HG03460 (cell line): Measurements from ENCODE around the gene TSPAN3.

Experiments used
- ATAC-seq: cut with Tn5 transposase; IDR thresholded peaks from one replicate; pipeline ENCODE4 v1.9.1; 2021; ENCODE audit not compliant: unreplicated experiment

Gene TSPAN3

GRCh38 chr15:77070495-77071304 is at the start of gene TSPAN3:
Gene TSPAN3 (minus strand): TSS chr15:77071109. CDS start chr15:77070954, 155 bp downstream.
- ATAC-seq = peak; percentile 92

GRCh38 chr15:77120576-77120975 is 49.7 kb upstream of the TSPAN3 start:
- ATAC-seq = no peak

DNA sequence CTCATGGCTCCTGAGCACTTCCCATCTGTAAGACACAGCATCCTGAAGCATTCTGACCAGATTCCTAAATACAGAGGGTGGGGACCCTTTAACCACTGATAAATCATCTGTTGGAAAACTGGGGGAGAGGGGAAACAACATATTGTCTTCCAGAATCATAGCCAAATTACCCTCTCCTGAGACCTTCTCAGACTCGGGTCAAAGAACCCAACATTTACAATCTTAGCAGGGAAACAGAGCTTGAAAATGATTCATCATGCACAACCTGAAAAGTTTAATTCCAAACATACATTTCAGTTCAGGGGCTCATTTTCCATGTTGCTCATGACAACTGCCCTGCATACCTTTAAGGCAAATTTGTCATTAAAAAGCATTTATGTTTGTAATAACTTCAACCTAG is 48.5 kb upstream of the TSPAN3 start:
- ATAC-seq = no peak

DNA sequence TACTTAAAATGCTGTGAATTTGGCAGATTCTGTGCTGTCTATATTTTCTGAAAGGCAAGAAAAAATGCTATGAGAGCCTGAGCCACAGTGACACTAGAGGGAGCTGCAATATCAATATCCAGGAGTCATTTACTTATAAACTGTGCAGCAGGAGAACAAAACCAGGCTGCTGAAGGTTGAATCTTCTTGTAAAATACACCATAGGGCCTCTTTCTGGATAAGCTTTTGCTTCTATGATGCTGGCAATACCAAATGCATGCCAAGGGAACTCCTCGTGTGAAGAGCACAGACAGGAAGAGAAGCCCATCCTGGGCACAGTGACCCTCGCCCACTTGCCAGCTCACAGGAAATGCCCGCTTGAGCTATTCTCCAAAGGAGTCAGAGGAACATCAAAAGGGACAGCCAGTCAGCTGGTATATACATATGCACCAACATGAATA is 48.0 kb upstream of the TSPAN3 start:
- no peak for ATAC-seq

DNA sequence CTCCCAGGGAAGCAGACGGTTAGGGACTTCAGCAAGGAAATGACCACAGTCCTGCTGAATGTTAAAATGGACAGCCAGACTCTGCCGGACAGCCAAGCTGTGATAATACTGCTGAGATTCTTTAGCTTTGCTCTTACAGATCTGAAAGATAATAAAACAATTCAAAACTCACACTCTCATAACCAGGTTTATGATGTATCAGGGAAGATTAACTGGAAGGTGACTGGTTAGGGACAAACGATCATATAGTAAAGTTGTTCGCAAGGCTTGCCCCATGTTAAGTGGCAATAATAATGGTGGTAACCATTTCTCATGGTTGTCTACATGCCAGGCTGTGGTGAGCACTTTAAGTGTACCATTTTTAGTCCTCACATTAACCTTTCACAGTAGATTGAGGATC is 44.3 kb upstream of the TSPAN3 start:
- no peak for ATAC-seq

DNA sequence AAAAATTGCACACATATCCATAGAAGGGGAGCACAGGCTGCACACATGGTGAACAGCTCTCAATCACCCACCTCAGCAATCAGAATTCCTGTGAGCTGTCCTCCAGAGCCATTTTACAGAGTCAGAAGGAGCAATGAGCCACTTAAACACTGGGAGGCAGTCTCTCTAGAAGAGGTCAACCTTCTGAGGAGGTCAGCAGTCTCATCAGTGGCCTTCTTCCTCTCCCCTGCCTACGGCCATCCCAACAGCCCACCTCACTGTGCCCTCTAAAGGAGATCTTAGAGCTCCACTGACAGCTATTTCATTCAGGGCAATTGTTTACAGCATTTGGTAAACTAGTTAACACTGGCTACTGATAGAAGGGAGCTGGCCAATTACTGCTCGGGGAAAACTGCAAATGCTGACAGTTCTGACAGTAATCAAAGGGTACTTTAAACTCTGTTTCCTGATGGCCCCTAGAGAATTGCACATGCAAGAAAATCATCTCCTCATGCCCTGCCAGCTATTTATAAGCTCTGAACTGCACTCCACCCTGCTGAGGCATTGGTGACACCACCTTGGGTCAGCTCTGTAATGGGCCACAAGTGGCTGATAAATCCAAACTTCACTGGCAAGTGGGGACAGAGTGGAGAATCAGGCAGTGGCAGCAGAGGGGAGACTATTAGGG is 42.1 kb upstream of the TSPAN3 start:
- ATAC-seq = no peak

GRCh38 chr15:77111789-77112188 is 40.9 kb upstream of the TSPAN3 start:
- no peak for ATAC-seq

- no peak for ATAC-seq
Observed at GRCh38 chr15:77107531-77108355, 36.8 kb upstream of the TSPAN3 start.

GRCh38 chr15:77107068-77107467 is 36.2 kb upstream of the TSPAN3 start:
- ATAC-seq = no peak

- ATAC-seq = no peak
Observed at GRCh38 chr15:77104155-77104554, 33.2 kb upstream of the TSPAN3 start.

GRCh38 chr15:77099741-77100463 is 29.0 kb upstream of the TSPAN3 start:
- ATAC-seq = no peak

GRCh38 chr15:77098572-77098971 is 27.7 kb upstream of the TSPAN3 start:
- no peak for ATAC-seq

DNA sequence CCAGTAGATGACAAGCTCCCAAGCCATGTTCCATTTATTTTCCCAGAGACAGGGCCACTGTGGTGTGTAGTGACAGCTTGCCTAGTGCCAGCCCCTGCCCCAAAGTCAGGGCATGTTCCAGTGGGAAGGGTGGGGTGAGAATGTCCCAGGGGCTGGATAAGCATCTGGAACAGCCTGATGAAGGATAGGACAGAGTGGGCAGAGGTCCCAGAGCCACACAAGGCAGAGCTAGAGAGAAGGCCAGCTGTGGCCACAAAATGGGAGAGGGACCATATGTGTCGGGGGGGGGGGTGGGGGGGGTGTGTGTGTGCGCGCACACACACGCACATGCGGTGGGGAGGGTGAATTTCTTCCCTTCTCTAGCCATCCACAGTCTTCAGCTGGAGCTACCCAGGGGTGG is 27.0 kb upstream of the TSPAN3 start:
- no peak for ATAC-seq

GRCh38 chr15:77097248-77097721 is 26.4 kb upstream of the TSPAN3 start:
- ATAC-seq = no peak

DNA sequence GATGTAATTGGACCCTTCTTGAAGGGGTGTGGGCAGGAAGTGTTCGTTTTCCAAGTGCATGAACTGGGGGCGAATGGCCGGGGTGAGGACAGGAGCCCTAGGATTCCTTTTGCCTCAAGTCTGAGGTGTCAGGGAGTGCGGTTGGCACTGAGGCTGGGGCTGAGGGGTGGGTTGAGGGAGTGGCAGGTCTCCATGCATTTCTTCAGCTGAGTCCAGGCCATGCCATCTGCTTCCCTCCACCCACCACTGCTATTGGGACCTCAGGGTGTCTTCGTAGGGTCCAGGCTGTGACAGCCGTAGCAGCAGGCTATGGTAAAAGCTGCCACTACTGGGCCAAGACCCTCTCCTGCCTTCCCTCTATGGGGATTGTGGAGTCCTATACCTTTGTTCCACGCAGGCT is 25.6 kb upstream of the TSPAN3 start:
- ATAC-seq = no peak

- no peak for ATAC-seq
Observed at GRCh38 chr15:77096138-77096537, 25.2 kb upstream of the TSPAN3 start.

DNA sequence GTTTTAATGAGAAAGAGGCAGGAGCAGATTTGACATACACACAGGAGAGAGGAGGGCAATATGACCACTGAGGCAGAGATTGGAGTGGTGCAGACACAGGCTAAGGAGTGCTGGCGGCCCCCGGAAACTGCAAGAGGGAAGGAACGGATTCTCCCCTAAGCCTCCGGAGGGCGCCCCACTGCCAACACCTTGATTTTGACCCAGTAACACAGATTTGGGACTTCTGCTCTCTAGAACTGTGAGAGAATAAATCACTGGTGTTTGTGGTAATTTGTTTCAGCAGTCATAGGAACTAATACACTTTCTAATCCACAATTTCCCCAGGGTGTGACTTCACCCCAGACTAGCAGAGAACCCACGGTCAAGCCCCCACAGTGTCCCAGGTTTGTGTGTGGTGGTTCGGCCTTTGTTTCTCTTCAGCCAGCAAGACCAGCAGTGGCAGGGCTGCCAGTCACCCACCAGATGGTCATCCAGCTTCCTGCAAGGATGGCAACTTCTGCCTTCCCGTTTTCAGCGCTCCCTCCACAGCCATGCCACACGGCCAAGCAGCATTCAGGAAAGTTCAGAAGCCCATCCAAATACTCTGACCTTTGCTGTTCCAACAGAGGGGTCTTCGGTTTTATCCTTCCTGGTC is 23.6 kb upstream of the TSPAN3 start:
- no peak for ATAC-seq

- no peak for ATAC-seq
Observed at GRCh38 chr15:77093436-77093835, 22.5 kb upstream of the TSPAN3 start.

DNA sequence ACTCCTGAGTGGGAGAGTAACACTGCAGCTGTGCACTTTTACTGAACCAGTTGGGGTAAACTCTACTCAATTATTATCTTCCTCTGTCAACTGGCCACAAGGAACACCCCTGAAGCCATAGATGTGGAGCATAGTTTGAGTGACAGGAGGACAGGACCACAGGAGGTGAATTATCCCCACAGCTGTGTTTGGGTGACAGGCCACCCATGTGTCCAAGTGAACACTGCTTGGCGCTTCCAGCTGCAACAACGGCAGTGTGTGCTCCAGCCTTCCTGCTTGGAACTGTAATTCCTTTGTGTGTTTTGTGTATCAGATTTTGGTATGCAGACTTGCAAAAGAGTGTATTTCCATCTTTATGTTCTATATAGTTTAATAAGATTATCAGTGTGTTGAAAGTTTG is 20.2 kb upstream of the TSPAN3 start:
- ATAC-seq = no peak

GRCh38 chr15:77087213-77087612 is 16.3 kb upstream of the TSPAN3 start:
- ATAC-seq = no peak
